Left kidney (tissue), 8 donors: ENCODE measurements around the gene CNPY2. TPM values are rescaled to one million over a fixed set of nuclear protein-coding genes. Genes with fewer than 3 reads are reported as not detected.
"Not testable (repeated sequence)": the region's sequence is repeated elsewhere in the genome, so short reads cannot be mapped to it uniquely, and the experiment has no call there.

Source experiments
- DNase-seq: peaks from one replicate; pipeline ENCODE4 v3.0.0-alpha.2; 2013
- long read RNA-seq, 8 donors: transcript quantifications; one replicate each; lab custom pipeline, GENCODE V29; 2026
- polyA plus RNA-seq: library from polyadenylated mRNA; unstranded; fragments of 120-200 nt; gene quantifications from one replicate; pipeline ENCODE4 v1.2.1, GENCODE V29; 2013; ENCODE audit not compliant: insufficient read length

CNPY2 gene
- polyA plus RNA-seq = 157 TPM
- long read RNA-seq, donor 1, transcript CNPY2-204 (3 exons, 984 nt) = minor isoform, 15 of 123 reads
- long read RNA-seq, donor 1, transcript CNPY2-206 (3 exons, 817 nt) = minor isoform, 19 of 123 reads
- long read RNA-seq, donor 1, transcript CNPY2-201 (6 exons, 1,214 nt) = major isoform, 75 of 123 reads
- long read RNA-seq, donor 1, partial matches to known transcripts = 12 of 123 reads
- long read RNA-seq, donor 1, other reads (novel, unspliced or antisense) = 0 of 123 reads
- long read RNA-seq, donor 2, transcript CNPY2-206 (3 exons, 817 nt) = minor isoform, 14 of 95 reads
- long read RNA-seq, donor 2, transcript CNPY2-204 (3 exons, 984 nt) = minor isoform, 6 of 95 reads
- long read RNA-seq, donor 2, transcript CNPY2-202 (2 exons, 670 nt) = minor isoform, 5 of 95 reads
- long read RNA-seq, donor 2, transcript CNPY2-201 (6 exons, 1,214 nt) = major isoform, 53 of 95 reads
- long read RNA-seq, donor 2, partial matches to known transcripts = 9 of 95 reads
- long read RNA-seq, donor 2, other reads (novel, unspliced or antisense) = 7 of 95 reads
- long read RNA-seq, donor 3, transcript CNPY2-202 (2 exons, 670 nt) = minor isoform, 5 of 85 reads
- long read RNA-seq, donor 3, transcript CNPY2-206 (3 exons, 817 nt) = minor isoform, 14 of 85 reads
- long read RNA-seq, donor 3, transcript CNPY2-201 (6 exons, 1,214 nt) = major isoform, 44 of 85 reads
- long read RNA-seq, donor 3, transcript CNPY2-204 (3 exons, 984 nt) = minor isoform, 6 of 85 reads
- long read RNA-seq, donor 3, partial matches to known transcripts = 16 of 85 reads
- long read RNA-seq, donor 3, other reads (novel, unspliced or antisense) = 0 of 85 reads
- long read RNA-seq, donor 4, transcript CNPY2-204 (3 exons, 984 nt) = minor isoform, 5 of 16 reads
- long read RNA-seq, donor 4, transcript CNPY2-201 (6 exons, 1,214 nt) = major isoform, 8 of 16 reads
- long read RNA-seq, donor 4, partial matches to known transcripts = 0 of 16 reads
- long read RNA-seq, donor 4, other reads (novel, unspliced or antisense) = 0 of 16 reads
- long read RNA-seq, donor 5, transcript CNPY2-201 (6 exons, 1,214 nt) = major isoform, 135 of 203 reads
- long read RNA-seq, donor 5, transcript CNPY2-206 (3 exons, 817 nt) = minor isoform, 30 of 203 reads
- long read RNA-seq, donor 5, transcript CNPY2-204 (3 exons, 984 nt) = minor isoform, 12 of 203 reads
- long read RNA-seq, donor 5, partial matches to known transcripts = 21 of 203 reads
- long read RNA-seq, donor 5, other reads (novel, unspliced or antisense) = 0 of 203 reads
- long read RNA-seq, donor 6, transcript CNPY2-201 (6 exons, 1,214 nt) = major isoform, 72 of 122 reads
- long read RNA-seq, donor 6, transcript CNPY2-206 (3 exons, 817 nt) = minor isoform, 19 of 122 reads
- long read RNA-seq, donor 6, transcript CNPY2-204 (3 exons, 984 nt) = minor isoform, 9 of 122 reads
- long read RNA-seq, donor 6, partial matches to known transcripts = 19 of 122 reads
- long read RNA-seq, donor 6, other reads (novel, unspliced or antisense) = 0 of 122 reads
- long read RNA-seq, donor 7, transcript CNPY2-202 (2 exons, 670 nt) = minor isoform, 8 of 175 reads
- long read RNA-seq, donor 7, transcript CNPY2-201 (6 exons, 1,214 nt) = major isoform, 104 of 175 reads
- long read RNA-seq, donor 7, transcript CNPY2-206 (3 exons, 817 nt) = minor isoform, 25 of 175 reads
- long read RNA-seq, donor 7, transcript CNPY2-204 (3 exons, 984 nt) = minor isoform, 11 of 175 reads
- long read RNA-seq, donor 7, partial matches to known transcripts = 27 of 175 reads
- long read RNA-seq, donor 7, other reads (novel, unspliced or antisense) = 0 of 175 reads
- long read RNA-seq, donor 8, transcript CNPY2-201 (6 exons, 1,214 nt) = major isoform, 31 of 47 reads
- long read RNA-seq, donor 8, transcript CNPY2-206 (3 exons, 817 nt) = minor isoform, 13 of 47 reads
- long read RNA-seq, donor 8, partial matches to known transcripts = 0 of 47 reads
- long read RNA-seq, donor 8, other reads (novel, unspliced or antisense) = 0 of 47 reads

DNA sequence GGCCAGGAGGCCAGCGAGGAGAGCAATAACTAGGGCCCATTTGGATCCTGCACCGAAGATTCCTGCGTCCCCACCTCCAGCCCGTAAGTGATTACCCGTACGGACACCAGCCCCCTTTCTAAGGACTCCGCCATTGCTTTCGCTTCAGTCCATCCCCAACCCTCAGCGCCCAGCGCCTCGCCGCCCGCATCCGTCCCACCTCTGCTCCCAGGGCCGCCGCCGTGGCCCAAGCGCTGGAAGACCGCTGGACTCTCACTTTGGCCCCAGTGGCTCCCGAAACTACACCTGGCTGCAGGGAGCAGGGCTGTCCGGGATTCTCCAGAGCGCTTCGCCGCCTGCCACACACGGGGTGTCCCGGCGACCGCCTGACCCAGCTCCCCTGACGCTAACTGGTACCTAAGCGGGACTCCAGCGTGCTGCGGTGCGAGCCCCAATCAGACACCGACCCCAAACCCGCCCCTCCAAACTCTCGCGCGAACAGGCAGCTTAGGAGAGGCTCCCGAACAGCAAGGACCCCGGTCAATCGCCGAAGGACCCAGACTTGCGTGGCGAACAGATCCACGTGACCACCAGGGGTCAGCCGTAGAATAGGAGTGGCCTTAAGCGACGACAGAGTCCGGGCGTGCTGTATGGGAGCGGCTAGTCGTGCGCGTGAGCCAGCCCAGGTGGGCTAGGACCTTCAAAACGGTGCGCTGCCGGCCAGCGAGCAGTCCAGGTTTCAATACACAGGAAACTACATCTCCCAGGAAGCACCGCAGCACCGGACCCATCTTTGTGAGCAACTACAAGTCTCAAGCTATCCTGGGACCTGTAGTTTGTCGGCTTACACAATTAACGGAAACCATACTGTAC, at the start of gene CNPY2:
CNPY2 (minus strand) TSS at position 367 of the 852 bp plus-strand sequence. CDS start 771 bp downstream, outside the sequence.
- DNase-seq = peak; percentile 95

DNA sequence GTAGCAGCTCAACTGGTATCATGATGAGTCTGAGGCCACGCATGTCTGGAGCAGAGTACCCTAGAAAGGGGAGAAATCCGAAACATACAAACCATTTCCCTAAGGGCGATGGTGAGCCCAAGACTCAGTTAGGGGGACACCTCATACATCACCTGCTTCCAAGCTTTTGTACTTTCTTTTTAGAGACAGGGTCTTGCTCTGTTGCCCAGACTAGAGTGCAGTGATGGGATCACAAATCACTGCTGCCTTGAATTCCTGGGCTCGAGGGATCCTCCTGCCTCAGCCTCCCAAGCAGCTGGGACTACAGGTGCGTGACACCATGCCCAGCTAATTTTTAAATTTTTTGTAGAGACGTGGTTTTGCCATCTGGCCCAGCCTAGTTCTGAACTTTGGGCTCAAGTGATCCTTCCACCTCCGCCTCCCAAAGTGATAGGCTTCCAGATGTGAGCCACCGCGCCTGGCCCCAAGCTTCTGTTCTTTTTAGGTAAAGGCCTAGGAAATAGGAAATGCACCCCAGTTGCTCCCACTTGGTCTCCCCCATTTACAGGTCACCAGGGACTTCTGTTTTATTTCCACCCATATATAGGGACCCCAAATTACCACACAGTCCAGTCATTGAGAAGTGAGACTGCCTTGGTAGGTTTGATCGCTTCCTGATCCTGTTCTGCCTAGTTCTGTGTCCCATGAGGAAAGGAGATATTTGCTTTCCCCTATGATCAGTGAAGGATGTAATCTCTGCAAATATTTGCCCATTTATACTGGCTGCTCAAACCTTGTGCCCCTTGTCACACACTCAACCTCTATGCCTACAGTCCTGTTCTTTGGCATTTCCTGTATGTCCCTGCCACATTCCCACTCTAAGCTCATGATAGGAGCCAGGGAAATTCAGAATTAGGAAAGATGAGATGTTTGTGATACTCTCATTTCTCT, 46.6 kb upstream of the CNPY2 start, which contains the start of gene APOF:
APOF (minus strand) TSS at position 728 of the 930 bp plus-strand sequence; CDS start at position 616, 112 bp downstream.
- no peak for DNase-seq

DNA sequence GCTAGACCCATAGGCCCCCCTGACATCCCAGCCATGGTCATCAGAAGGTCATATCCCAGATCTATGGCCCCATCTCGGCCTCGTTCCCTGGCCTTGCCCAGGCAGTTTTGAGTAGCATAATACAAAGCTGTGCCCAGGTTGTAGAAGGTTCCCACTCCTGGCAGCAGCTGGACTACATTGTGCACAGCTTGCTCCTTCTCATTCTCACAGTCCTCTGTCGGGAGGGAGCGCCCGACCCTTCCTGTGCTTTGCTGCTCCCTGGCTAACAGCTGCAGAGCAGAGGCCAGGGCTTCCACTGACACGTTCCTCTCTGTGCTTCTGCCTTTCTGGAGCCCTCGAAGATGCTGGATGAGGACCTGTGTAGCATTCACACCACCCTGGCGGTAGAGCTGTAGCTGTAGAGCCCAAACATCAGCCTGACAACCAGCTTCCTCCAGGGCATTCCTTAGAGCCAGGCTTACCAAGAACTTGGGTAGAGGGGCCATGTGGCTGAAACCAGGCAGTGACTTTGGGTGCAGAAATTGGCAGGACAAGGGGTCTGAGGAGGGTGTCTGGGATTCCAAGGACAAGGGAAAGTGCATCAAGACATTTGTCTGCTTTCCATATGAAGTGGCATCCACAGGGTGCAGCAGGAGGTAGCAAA, 45.8 kb upstream of the CNPY2 start:
- no peak for DNase-seq

DNA sequence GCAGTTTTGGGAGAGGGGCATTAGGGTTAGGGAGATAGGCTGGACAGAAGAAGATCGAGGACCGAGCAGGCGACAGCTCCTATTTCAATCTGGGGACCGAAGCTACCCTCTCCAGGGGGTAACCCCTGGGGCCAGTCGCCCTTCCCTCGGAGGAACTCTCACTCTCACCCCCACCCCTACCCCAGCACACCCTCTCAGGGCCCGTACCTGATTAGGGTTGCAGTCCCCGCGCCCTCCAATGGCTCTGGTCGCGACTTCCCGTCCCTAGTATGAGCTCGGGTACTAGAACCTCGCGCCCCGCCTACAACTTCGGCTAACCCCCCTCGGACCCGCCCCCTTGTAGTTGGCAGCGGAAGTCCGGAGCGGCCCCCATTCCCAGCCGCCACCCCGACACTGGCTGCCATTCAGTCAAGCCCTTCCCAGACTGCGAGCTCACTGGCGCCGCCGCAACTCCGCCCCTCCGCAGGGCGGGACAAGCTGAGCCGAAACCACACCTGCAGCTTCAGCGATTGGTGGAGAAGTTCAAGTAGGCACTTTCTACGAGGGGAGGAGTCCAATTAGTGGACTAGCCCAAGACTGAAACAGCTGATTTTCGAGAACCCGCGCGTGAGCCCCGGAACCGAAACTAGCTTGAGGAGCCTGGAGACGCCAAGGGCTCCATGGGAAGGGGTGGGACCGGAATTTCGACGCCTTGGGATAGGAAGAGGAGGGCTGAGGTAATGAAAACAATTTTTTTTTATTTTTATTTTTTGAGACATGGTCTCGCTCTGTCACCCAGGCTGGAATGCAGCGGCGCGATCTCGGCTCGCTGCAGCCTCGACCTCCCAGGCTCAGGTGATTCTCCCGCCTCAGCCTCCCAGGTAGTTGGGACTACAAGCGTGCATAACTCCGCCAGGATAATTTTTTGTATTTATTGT, 44.3 kb upstream of the CNPY2 start, which contains the start of gene STAT2:
STAT2 (minus strand) TSS at position 257 of the 917 bp plus-strand sequence. CDS start 3,536 bp downstream, outside the sequence.
- DNase-seq = peak; percentile 100

DNA sequence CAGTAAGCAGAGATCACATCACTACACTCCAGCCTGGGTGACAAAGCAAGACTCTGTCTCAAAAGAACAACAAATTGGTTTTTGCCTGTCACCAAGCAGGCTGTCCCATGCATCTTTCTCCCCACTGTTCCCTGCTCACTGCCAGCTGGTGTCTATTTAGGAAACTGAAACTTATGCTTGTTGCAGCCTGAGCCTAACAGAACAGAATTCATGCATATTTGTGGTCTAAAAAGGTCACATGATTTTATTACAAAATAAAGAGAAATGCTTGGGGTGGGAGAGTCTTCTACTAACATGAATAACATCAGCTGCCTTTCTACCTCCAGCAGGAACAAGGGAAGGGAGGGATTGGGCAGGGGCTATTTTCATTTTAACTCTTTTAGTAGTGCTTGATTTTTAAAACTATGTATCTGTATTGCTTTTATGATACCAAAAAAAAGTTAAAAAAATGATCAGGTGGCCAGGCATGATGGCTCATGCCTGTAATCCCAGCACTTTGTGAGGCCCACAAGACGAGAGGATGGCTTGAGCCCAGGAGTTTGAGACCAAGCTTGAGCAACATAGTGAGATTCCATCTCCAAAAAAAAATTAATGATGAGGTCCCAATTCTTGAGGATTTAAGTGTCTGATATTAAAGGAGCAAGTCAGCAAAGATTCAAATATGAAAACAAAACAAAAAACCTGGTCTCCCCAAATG, 43.2 kb upstream of the CNPY2 start:
- DNase-seq = no peak

DNA sequence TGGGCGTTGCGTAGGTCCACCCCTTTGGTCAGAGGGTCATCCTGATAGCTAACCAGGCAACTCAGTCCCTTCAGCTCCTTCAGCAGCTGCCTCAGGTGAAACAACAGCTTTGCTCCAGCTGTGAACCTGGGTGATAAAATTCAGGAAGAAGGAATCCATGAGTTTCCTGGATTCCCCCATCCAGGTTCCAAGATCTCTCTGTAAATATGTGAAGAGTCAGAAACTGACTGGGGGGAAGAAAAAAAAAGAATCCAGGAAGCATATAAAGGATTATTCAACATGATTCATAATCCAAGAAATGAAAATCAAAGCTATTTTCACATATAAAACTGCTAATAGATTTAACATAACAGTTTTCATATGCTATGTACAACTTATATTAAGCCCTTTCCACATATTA, 35.5 kb upstream of the CNPY2 start:
- no peak for DNase-seq

DNA sequence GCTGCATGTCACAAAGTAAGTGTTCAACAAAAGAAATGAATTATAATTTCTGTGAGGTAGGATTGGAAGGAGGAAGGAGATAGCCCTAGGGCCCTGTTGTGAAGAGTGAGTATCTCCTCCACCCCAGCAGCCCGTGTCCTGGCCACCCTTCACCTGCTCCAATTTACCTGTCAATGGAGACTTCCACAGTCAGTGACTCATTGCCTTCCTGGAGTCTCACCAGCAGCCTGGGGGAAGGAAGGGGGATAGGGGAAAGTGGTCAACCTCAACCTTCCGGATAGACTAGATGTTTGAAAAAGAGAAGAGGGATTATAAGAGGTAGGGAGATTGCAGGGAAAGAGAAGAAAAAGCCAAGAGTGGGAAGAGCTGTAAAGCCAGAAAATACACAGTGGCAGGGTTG, 34.9 kb upstream of the CNPY2 start:
- DNase-seq = no peak

DNA sequence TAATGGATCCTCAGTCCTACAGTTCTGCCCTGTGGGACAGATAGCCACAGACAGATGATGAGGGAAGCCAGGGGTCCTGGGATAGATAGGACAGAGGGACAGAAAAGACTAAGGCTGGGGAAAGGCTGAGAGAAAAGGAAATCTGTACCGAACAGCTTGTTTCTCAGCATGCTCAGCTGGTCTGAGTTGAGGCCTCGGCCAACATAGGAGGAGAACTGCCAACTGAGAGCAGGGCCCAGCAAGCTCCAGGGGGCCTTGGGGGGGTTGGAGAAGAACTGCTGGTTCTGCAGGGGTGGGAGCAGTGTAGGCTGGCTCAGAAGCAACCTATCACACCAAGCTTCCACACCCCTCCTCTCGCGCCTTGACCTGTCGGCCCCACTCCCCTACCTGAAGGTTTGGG, 33.0 kb upstream of the CNPY2 start:
- no peak for DNase-seq

DNA sequence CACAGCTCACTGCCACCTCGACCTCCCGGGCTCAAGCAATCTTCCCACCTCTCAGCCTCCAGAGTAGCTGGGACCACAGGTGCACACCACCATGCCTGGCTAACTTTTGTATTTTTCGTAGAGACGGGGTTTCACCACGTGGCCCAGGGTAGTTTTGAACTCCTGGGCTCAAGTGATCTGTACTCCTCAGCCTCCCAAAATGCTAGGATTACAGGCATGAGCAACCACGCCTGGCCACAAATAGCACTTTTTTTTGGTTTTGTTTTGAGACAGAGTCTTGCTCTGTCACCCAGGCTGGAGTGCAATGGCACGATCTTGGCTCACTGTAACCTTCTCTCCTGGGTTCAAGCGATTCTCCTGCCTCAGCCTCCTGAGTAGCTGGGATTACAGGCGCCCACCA, 31.5 kb upstream of the CNPY2 start:
- not testable (repeated sequence) for DNase-seq

DNA sequence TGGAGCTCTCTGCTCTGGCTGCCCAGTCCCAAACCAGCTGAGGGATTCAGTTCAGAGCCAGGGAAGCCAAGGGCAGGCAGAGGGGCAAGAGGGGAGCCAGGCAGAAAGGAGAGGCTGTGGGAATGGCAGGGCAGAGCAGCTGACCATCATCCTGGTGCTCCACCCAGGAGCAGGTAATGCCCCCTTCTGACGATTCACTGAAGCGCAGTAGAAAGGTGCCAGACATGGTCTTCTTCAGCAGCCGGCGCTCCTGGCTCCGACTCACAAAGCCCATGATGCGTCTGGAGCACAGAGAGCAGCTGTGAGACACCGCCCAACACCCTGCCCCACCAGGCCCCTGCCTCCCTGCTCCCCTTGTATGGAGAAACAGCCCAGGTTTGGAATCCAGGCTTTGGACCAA, 30.9 kb upstream of the CNPY2 start:
- no peak for DNase-seq

DNA sequence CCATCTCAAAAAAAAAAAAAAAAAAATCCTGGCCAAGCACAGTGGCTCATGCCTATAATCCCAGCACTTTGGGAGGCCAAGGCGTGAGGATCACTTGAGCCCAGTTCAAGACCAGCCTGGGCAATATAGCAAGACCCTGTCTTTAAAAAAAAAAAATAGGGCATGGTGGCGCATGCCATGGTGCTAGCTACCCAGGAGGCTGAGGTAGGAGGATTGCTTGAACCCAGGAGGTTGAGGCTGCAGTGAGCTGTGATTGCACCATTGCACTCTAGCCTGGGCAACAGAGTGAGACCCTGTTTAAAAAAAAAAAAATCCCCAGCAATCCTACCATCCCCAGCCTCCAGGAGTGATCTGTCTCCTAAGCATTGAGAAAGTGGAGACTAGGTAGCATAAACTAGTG, 26.5 kb upstream of the CNPY2 start:
- DNase-seq = not testable (repeated sequence)

DNA sequence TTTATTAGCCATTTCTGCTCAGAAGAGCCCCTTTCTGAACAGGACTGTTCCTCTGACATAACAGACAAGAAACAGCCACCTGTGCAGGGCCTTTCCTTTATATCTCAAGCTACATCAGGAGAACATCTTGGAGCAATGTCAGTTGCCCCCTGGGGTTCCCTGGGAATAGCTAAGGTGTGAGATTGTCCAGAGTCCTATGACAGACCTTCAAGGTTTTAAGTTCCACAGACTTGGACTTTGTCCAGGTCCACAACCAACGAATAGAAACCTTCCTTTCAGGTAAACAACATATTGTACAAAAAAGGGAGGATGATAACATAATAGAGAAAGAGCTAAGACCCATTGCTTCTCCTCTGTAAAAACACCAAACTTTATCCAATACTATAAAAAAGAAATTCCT, 25.8 kb upstream of the CNPY2 start:
- DNase-seq = no peak

DNA sequence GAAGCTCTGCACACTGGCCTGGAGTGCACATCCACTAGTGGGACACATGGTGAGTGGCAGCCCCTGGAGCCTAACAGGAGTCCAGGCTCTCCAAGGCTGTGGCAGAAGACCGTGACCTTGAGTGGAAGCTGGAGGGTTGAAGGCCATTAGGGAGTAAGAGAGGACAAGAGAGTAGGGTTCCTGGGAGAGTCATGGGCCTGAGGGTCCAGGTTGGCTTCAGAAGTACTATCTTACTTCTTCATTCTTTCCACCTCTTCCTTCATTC, 23.3 kb upstream of the CNPY2 start:
- no peak for DNase-seq

DNA sequence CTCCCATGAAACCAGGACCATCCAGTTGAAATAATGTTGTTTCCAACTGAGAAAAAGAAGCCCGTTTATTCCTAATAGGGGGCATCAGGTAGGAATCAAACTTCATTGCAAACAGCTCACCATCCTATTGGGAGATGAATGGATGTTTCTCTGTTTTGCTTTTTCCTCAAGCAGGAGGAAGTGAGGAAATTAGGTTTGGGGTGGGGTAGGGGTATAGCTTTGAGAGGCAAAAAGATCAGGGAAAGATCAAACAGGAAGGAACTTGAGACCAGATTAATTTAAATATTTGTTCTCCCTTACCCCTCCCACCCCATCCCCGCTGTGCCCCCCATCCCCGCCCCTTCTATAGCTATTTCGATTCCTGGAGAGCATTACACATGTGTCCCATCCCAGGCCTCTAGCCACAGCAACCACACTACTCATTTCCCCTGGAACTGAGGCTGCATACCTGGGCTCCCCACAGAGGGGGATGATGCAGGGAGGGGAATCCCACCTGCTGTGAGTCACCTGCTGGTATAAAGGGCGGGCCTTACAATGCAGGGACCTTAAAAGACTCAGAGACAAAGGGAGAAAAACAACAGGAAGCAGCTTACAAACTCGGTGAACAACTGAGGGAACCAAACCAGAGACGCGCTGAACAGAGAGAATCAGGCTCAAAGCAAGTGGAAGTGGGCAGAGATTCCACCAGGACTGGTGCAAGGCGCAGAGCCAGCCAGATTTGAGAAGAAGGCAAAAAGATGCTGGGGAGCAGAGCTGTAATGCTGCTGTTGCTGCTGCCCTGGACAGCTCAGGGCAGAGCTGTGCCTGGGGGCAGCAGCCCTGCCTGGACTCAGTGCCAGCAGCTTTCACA, 22.7 kb upstream of the CNPY2 start, which contains the start of gene IL23A:
IL23A (plus strand) TSS at position 577 of the 850 bp plus-strand sequence; CDS start at position 738, 161 bp downstream.
- no peak for DNase-seq

DNA sequence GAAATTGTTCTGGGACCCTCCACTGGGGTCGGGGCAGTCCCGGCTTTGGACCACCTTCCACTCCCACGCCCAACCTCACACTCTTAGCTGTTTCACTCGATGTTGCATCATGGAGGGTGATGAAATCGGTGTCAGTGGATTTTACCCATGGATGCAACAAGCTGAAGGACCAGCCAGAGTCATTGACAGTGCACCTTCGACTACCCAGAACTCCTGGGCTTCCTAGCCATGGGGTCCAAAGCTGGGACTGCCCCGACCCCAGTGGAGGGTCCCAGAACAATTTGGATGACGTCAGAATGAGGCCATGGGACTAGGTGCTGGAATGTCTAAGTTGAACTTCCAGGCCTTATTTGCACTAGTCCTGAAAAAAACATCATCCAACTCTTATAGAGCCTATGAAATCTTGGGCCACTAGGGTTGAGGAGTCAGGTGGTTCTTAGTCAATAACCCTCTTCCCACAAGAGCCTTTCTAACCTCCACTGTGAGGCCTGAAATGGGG, 22.0 kb upstream of the CNPY2 start:
- DNase-seq = no peak
